ENCODE measurements around the gene CSMD2. TPM values are rescaled to one million over a fixed set of nuclear protein-coding genes. Genes with fewer than 3 reads are reported as not detected.

The CSMD2 gene
- total and polyA plus RNA-seq, 7 donors: under 0.01 to 0.83 (median 0.16) TPM

- intact Hi-C loops (cut with DNase I): no loop called here
- Histone ChIP-seq H3K27ac (no peak overlapping the region), H3K36me3 (no peaks in the 10 kb centered on the region), H3K9me3 (no peaks in the 10 kb centered on the region), H3K4me1 (no peaks in the 10 kb centered on the region), H3K4me3 (no peak overlapping the region), H3K27me3 (no peaks in the 10 kb centered on the region)
- no peak for TF ChIP-seq POLR2AphosphoS5 (IDR thresholded peaks at IDR 0.05)
- no peak for TF ChIP-seq POLR2A (IDR thresholded peaks at IDR 0.05)
- no peak for TF ChIP-seq EP300 (IDR thresholded peaks at IDR 0.05)
- no peak for TF ChIP-seq CTCF (IDR thresholded peaks at IDR 0.05)
- no peak for DNase-seq
- WGBS, 2 donors: 84 to 87% methylated on average over 5 of the region's 5 CpGs
Measured at GRCh38 chr1:33826711-33827110, 338.3 kb downstream of the CSMD2 start.

DNA sequence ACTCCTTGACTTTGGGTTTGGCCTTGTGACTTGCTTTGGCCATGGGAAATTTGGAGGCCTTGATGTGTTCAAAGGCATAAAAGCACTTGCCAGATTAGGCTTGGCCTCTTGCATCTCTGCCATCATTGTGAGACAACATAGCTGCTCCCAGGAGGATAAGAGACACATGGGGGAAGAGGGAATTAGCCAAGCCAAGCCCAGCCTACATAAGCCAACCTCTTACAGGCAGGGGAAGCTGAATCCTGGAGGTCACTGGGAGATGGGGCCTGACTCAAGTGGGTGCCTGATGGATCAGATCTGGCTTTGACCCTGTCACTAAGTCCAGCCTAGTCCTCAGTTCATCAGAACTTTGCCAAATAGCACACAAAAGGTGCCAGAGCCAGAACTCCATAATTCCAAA lies 338.7 kb downstream of the CSMD2 start:
- no peaks in the 10 kb centered on the region for H3K4me1 ChIP-seq
- no peaks in the 10 kb centered on the region for H3K36me3 ChIP-seq
- H3K27me3 ChIP-seq: no peaks in the 10 kb centered on the region
- TF ChIP-seq EP300 (IDR thresholded peaks at IDR 0.05) (no peak), POLR2AphosphoS5 (IDR thresholded peaks at IDR 0.05) (no peak), POLR2A (IDR thresholded peaks at IDR 0.05) (no peak), CTCF (IDR thresholded peaks at IDR 0.05) (no peak)
- no peaks in the 10 kb centered on the region for H3K9me3 ChIP-seq
- H3K4me3 ChIP-seq: no peak overlapping the region
- no peak for DNase-seq
- intact Hi-C loops (cut with DNase I): no loop called here
- H3K27ac ChIP-seq: no peak overlapping the region

DNA sequence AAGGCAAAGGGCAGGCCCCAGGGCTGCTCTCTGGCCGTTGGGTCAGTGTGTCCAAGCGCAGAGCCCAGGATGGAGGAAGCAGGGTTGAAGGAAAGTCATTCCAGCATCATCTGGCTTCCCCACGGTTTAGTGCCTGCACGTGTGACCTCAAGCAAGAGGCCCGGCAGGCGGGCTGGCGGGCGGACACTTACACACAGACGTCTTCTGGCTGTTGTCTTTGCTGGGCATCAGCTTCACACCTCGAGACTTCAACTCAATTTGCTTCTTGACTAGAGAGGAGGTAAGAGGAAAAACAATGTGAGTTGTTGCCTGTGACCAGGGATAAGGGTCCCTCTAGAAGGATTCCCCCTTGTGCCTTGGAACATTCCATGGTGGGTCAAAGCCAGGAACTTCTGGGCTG lies 339.5 kb downstream of the CSMD2 start:
- no peak for DNase-seq
- Histone ChIP-seq H3K27me3 (no peaks in the 10 kb centered on the region), H3K9me3 (no peaks in the 10 kb centered on the region), H3K4me1 (no peaks in the 10 kb centered on the region), H3K4me3 (no peak overlapping the region), H3K27ac (no peak overlapping the region), H3K36me3 (no peaks in the 10 kb centered on the region)
- TF ChIP-seq CTCF (IDR thresholded peaks at IDR 0.05): no peak
- no peak for TF ChIP-seq POLR2AphosphoS5 (IDR thresholded peaks at IDR 0.05)
- TF ChIP-seq EP300 (IDR thresholded peaks at IDR 0.05): no peak
- TF ChIP-seq POLR2A (IDR thresholded peaks at IDR 0.05): no peak
- WGBS, 2 donors: 76 to 83% methylated on average over 10 of the region's 10 CpGs
- intact Hi-C loops (cut with DNase I): no loop called here

GRCh38 chr1:33824971-33825370 lies 340.1 kb downstream of the CSMD2 start:
- no peak for DNase-seq
- WGBS, 2 donors: 46 to 65% methylated on average over 1 of the region's 1 CpG
- TF ChIP-seq POLR2A (IDR thresholded peaks at IDR 0.05) (no peak), POLR2AphosphoS5 (IDR thresholded peaks at IDR 0.05) (no peak), EP300 (IDR thresholded peaks at IDR 0.05) (no peak), CTCF (IDR thresholded peaks at IDR 0.05) (no peak)
- Histone ChIP-seq H3K27me3 (no peaks in the 10 kb centered on the region), H3K4me3 (no peak overlapping the region), H3K4me1 (no peaks in the 10 kb centered on the region), H3K9me3 (no peaks in the 10 kb centered on the region), H3K36me3 (no peaks in the 10 kb centered on the region), H3K27ac (no peak overlapping the region)
- intact Hi-C loops (cut with DNase I): no loop called here

DNA sequence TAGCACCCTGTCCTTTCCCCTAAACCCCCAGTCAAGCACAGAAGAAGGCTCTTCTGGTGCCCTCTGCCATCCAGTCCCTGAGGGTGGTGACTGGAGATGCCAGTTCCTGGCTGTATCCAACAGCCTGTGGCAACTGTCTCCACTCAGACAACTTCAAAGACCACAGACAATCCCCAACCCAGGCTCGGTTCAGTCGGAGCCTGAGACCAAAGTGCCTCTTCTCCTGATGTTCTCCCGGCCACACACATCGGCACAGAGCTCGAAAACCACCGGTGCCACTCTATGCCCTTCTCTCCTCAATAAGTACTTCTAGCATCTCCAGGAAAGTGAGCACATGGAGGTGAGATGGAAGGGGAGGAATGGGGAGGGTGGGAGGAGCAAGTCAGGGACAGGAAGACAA lies 340.7 kb downstream of the CSMD2 start:
- TF ChIP-seq POLR2AphosphoS5 (IDR thresholded peaks at IDR 0.05) (no peak), POLR2A (IDR thresholded peaks at IDR 0.05) (no peak), CTCF (IDR thresholded peaks at IDR 0.05) (no peak), EP300 (IDR thresholded peaks at IDR 0.05) (no peak)
- no peak overlapping the region for H3K27ac ChIP-seq
- no peak for DNase-seq
- no peaks in the 10 kb centered on the region for H3K36me3 ChIP-seq
- no peaks in the 10 kb centered on the region for H3K9me3 ChIP-seq
- H3K27me3 ChIP-seq: no peaks in the 10 kb centered on the region
- WGBS, 2 donors: 90 to 93% methylated on average over 6 of the region's 6 CpGs
- H3K4me3 ChIP-seq: no peak overlapping the region
- intact Hi-C loops (cut with DNase I): no loop called here
- no peaks in the 10 kb centered on the region for H3K4me1 ChIP-seq

All from sigmoid colon (tissue), 7 donors.